Spinal cord (tissue), 10 donors: ENCODE results near the gene GSG1L. TPM values are rescaled to one million over a fixed set of nuclear protein-coding genes. Genes with fewer than 3 reads are reported as not detected.

Experiments used
- DNase-seq, 6 donors: peaks; one replicate each; pipeline versions ENCODE4 v3.0.0 to v3.0.0-alpha.2; 2013 to 2015; ENCODE audit warnings: low spot score in 6 of 6, low read depth in 4 of 6
- H3K27ac ChIP-seq: one replicate; pipeline ENCODE4 v1.5.1; 2013; ENCODE audit warnings: low read depth, low read length, control low read depth
- H3K27me3 ChIP-seq: one replicate; pipeline ENCODE4 v1.6.1; 2013; ENCODE audit warnings: low read length; ENCODE audit not compliant: control insufficient read depth, insufficient read depth
- H3K36me3 ChIP-seq: one replicate; pipeline ENCODE4 v1.6.1; 2013; ENCODE audit warnings: low read length; ENCODE audit not compliant: control insufficient read depth, insufficient read depth
- H3K4me1 ChIP-seq: one replicate; pipeline ENCODE4 v1.6.1; 2013; ENCODE audit warnings: low read length; ENCODE audit not compliant: control insufficient read depth, insufficient read depth
- H3K4me3 ChIP-seq: one replicate; pipeline ENCODE4 v1.5.1; 2013; ENCODE audit warnings: low read depth, low read length, control low read depth
- H3K9me3 ChIP-seq: one replicate; pipeline ENCODE4 v1.6.1; 2013; ENCODE audit warnings: low read length; ENCODE audit not compliant: control insufficient read depth, insufficient read depth
- WGBS: methylation state at CpG from one replicate; pipeline ENCODE4 v1.1.5; 2013; ENCODE audit warnings: missing lambda C conversion rate; ENCODE audit not compliant: insufficient coverage; 5-methylcytosine and 5-hydroxymethylcytosine counted together
- polyA plus RNA-seq, 2 donors: library from polyadenylated mRNA; unstranded; fragments of 120-200 nt; gene quantifications; one replicate each; pipeline ENCODE4 v1.2.1, GENCODE V29; 2013; ENCODE audit not compliant: insufficient read length in 2 of 2
- total RNA-seq, 2 donors: library from RNA; depleted of rRNA in 1 of 2; stranded (reverse); fragments of 120-200 nt in 1 of 2; fragments of >200 nt in 1 of 2; gene quantifications; one replicate each; pipeline versions ENCODE4 v1.2.3 to v1.2.4, GENCODE V29; 2013 to 2014
- donor health status: healthy.

GSG1L gene
- total and polyA plus RNA-seq, 4 donors = 7.5 to 26.1 (median 18.0) TPM

- no peaks in the 10 kb centered on the region for H3K36me3 ChIP-seq
- H3K4me1 ChIP-seq = no peaks in the 10 kb centered on the region
- WGBS = 84% methylated on average over 8 of the region's 10 CpGs
- H3K9me3 ChIP-seq = no peaks in the 10 kb centered on the region
- H3K27ac ChIP-seq = no peak overlapping the region
- no peaks in the 10 kb centered on the region for H3K27me3 ChIP-seq
- no peak overlapping the region for H3K4me3 ChIP-seq
- DNase-seq = no peak
Observed at GRCh38 chr16:28035866-28036393, 27.6 kb downstream of the GSG1L start.

DNA sequence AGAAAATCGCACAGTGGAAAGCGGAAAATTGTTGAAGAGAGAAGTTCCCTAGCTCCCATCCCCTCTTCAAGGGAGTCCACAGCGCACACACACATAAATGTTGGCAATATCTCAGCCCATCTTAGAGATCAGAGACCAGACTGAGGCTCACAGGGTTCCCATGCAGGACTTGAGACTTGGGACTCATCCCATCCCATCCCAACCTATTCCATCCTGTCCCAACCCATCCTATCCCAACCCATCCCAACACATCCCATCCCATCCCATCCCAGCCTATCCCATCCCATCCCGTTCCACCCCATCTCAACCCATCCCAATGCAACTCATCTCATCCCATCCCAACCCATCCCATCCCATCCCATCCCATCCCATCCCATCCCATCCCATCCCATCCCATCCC is 29.6 kb downstream of the GSG1L start:
- 86% methylated on average over 2 of the region's 4 CpGs for WGBS

GRCh38 chr16:28029387-28030002 is 34.0 kb downstream of the GSG1L start:
- 92% methylated on average over 4 of the region's 6 CpGs for WGBS
- no peaks in the 10 kb centered on the region for H3K4me1 ChIP-seq
- H3K4me3 ChIP-seq = no peak overlapping the region
- H3K9me3 ChIP-seq = no peaks in the 10 kb centered on the region
- no peaks in the 10 kb centered on the region for H3K36me3 ChIP-seq
- H3K27me3 ChIP-seq = no peaks in the 10 kb centered on the region
- no peak overlapping the region for H3K27ac ChIP-seq
- no peak for DNase-seq

More for the DNA sequence above, 29.6 kb downstream of the GSG1L start:
- DNase-seq = no peak
- H3K4me3 ChIP-seq = no peak overlapping the region
- H3K9me3 ChIP-seq = no peaks in the 10 kb centered on the region
- no peaks in the 10 kb centered on the region for H3K36me3 ChIP-seq
- H3K27me3 ChIP-seq = no peaks in the 10 kb centered on the region
- H3K4me1 ChIP-seq = no peaks in the 10 kb centered on the region
- H3K27ac ChIP-seq = no peak overlapping the region

GRCh38 chr16:28027055-28027454 is 36.5 kb downstream of the GSG1L start:
- DNase-seq = no peak
- H3K27me3 ChIP-seq = no peaks in the 10 kb centered on the region
- H3K36me3 ChIP-seq = no peaks in the 10 kb centered on the region
- H3K4me3 ChIP-seq = no peak overlapping the region
- no peaks in the 10 kb centered on the region for H3K9me3 ChIP-seq
- WGBS = 88% methylated on average over 1 of the region's 3 CpGs
- H3K4me1 ChIP-seq = no peaks in the 10 kb centered on the region
- no peak overlapping the region for H3K27ac ChIP-seq

- H3K4me1 ChIP-seq = no peaks in the 10 kb centered on the region
- H3K36me3 ChIP-seq = no peaks in the 10 kb centered on the region
- H3K27me3 ChIP-seq = no peaks in the 10 kb centered on the region
- 61% methylated on average over 4 of the region's 4 CpGs for WGBS
- no peak overlapping the region for H3K27ac ChIP-seq
- no peak for DNase-seq
- H3K4me3 ChIP-seq = no peak overlapping the region
- H3K9me3 ChIP-seq = no peaks in the 10 kb centered on the region
Observed at GRCh38 chr16:28025631-28026030, 37.9 kb downstream of the GSG1L start.

- 87% methylated on average over 3 of the region's 5 CpGs for WGBS
- H3K4me3 ChIP-seq = no peak overlapping the region
- no peaks in the 10 kb centered on the region for H3K27me3 ChIP-seq
- no peaks in the 10 kb centered on the region for H3K4me1 ChIP-seq
- no peak overlapping the region for H3K27ac ChIP-seq
- H3K9me3 ChIP-seq = no peaks in the 10 kb centered on the region
- DNase-seq = no peak
- no peaks in the 10 kb centered on the region for H3K36me3 ChIP-seq
Observed at GRCh38 chr16:28019218-28019617, 44.3 kb downstream of the GSG1L start.

GRCh38 chr16:28014851-28015250 is 48.7 kb downstream of the GSG1L start:
- Histone ChIP-seq H3K27me3 (no peaks in the 10 kb centered on the region), H3K4me1 (peaks cover 20% of the 10 kb centered on the region), H3K9me3 (no peaks in the 10 kb centered on the region), H3K36me3 (no peaks in the 10 kb centered on the region), H3K4me3 (no peak overlapping the region), H3K27ac (no peak overlapping the region)
- WGBS = 69% methylated on average over 3 of the region's 3 CpGs
- peak in 1 of 6 donors; percentile 35 for DNase-seq

DNA sequence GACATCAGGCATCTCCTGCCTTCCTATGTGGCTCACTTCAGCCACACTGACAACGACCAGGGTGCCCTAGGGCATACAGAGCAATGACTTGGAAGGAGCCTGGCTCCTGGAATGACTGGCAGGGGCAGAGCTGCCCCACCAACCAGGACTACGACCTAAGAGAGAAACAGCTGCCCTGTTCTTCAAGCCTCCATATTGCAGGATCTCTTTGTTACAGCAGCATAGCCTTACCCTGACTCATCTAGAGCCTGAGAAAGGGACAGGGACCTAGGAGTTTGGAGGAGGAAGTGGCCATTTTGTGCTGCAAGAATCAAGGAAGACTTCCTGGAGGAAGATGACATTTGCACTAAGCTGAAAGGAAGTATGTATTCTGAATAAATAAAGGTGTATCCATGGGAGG is 49.6 kb downstream of the GSG1L start:
- peaks cover 21% of the 10 kb centered on the region for H3K4me1 ChIP-seq
- DNase-seq = no peak
- H3K36me3 ChIP-seq = no peaks in the 10 kb centered on the region
- no peak overlapping the region for H3K27ac ChIP-seq
- no peak overlapping the region for H3K4me3 ChIP-seq
- 60% methylated on average over 1 of the region's 2 CpGs for WGBS
- H3K27me3 ChIP-seq = no peaks in the 10 kb centered on the region
- H3K9me3 ChIP-seq = no peaks in the 10 kb centered on the region

GRCh38 chr16:28013392-28013791 is 50.1 kb downstream of the GSG1L start:
- Histone ChIP-seq H3K4me3 (no peak overlapping the region), H3K27me3 (no peaks in the 10 kb centered on the region)

GRCh38 chr16:28011971-28012445 is 51.5 kb downstream of the GSG1L start:
- H3K4me1 ChIP-seq = peaks cover 21% of the 10 kb centered on the region
- no peaks in the 10 kb centered on the region for H3K9me3 ChIP-seq
- no peaks in the 10 kb centered on the region for H3K27me3 ChIP-seq
- peak in 1 of 6 donors; percentile 23 for DNase-seq
- 54% methylated on average over 5 of the region's 7 CpGs for WGBS
- H3K36me3 ChIP-seq = no peaks in the 10 kb centered on the region
- H3K4me3 ChIP-seq = no peak overlapping the region
- no peak overlapping the region for H3K27ac ChIP-seq

More at GRCh38 chr16:28013392-28013791, 50.1 kb downstream of the GSG1L start:
- H3K36me3 ChIP-seq = no peaks in the 10 kb centered on the region
- 94% methylated on average over 6 of the region's 6 CpGs for WGBS
- no peaks in the 10 kb centered on the region for H3K9me3 ChIP-seq
- H3K27ac ChIP-seq = no peak overlapping the region
- peaks cover 21% of the 10 kb centered on the region for H3K4me1 ChIP-seq
- no peak for DNase-seq
